MM.1S (cell line): Measurements from ENCODE around the gene PPP2R3C.
"Not testable (repeated sequence)": the region's sequence is repeated elsewhere in the genome, so short reads cannot be mapped to it uniquely, and the experiment has no call there.

Experiments used
- CTCF ChIP-seq: fragments of 300-600 bp; sonication (generic); IDR thresholded peaks from 2 replicates; pipeline ENCODE4 v1.5.1; 2016; ENCODE audit warnings: antibody characterized with exemption, low read length, mixed read lengths
- EZH2 ChIP-seq: fragments of 300-600 bp; sonication (generic); optimal IDR thresholded peaks from 2 replicates; pipeline ENCODE3; 2017; ENCODE audit warnings: low read depth, mild to moderate bottlenecking, antibody characterized with exemption, low read length, mixed read lengths
- EZH2phosphoT487 ChIP-seq: fragments of 300-600 bp; sonication (generic); IDR thresholded peaks from 2 replicates; pipeline ENCODE4 v1.6.1; 2018; ENCODE audit warnings: antibody characterized with exemption, low read length

- not testable (repeated sequence) for TF ChIP-seq CTCF, EZH2phosphoT487, EZH2
Measured at GRCh38 chr14:35061113-35061791, 60.5 kb downstream of the PPP2R3C start.
